ENCODE data around the gene CAMSAP3. TPM values are rescaled to one million over a fixed set of nuclear protein-coding genes. Genes with fewer than 3 reads are reported as not detected.

Gene CAMSAP3
- polyA plus RNA-seq, 1 of the 3 experiments (the other 2 are of a cell fraction), result 0.08 TPM

DNA sequence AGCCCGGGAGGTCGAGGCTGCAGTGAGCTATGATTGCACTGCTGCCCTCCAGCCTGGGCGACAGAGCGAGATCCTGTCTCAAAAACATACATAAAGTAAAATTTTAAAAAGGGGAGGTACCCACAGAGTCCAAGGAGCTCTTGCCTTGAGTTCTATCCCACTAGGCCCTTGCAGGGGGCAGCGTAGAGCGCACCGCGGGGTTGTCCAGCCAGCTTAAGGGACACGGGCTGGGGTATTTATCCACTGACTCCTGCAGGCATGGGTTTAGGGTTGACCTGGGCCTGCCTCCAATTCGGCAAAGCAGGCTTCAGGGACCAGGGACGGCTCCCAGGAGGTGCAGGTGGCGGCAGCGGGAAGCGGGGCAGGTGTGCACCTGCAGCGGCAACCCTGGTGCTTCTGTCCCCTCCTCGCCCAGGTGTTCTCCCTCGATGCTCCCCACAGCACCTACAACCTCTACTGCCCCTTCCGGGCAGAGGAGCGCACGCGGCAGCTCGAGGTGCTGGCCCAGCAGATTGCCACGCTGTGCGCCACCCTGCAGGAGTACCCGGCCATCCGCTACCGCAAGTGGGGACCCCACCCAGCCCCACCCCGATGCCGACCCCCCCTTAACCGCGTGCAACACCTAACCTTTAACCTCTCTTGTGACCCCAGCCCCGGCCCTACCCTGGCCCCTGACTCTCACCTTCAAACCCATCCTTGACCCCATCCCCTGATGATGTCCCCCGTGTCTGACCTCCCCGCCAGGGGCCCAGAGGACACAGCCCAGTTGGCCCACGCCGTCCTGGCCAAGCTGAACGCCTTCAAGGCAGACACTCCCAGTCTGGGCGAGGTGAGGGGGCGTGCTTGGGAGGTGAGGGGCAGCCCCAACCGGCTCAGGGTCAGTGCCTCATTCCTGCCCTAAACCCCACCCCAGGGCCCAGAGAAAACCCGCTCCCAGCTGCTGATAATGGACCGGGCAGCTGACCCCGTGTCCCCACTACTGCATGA lies 45.9 kb downstream of the CAMSAP3 start:
- no peak overlapping the region for H3K4me2 ChIP-seq
- H3K36me3 ChIP-seq (replicated peaks in 1 of 2; ENCODE audit: control insufficient read depth in 1 of 2, insufficient read depth in 2 of 2, low read length in 1 of 2), result no peaks in the 10 kb centered on the region
- H3K4me1 ChIP-seq (ENCODE audit: control insufficient read depth in 1 of 2, insufficient read depth in 2 of 2, low read depth in 1 of 2, low read length in 1 of 2), result no peaks in the 10 kb centered on the region; a peak in 1 of 4 replicates
- peaks cover 4% of the 10 kb centered on the region for H3F3A ChIP-seq (replicated peaks; ENCODE audit: insufficient read depth)
- H3K9ac ChIP-seq, result no peak overlapping the region
- no peaks in the 10 kb centered on the region for H4K20me1 ChIP-seq (ENCODE audit: insufficient read depth)
- H3K9me3 ChIP-seq, result no peaks in the 10 kb centered on the region
- ChIA-PET CTCF (interaction anchor here (0.6 to 1.3 kb wide), 5 partner anchors 39 to 540 kb away, joined by 3 to 4 read pairs (median 3); partner anchors contain the start of gene TRAPPC5), POLR2A (interaction anchor here (1.0 to 1.4 kb wide), 2 partner anchors 12 kb away, joined by 3 to 6 read pairs; partner anchors contain the start of genes PET100 and XAB2)
- H2AFZ ChIP-seq (ENCODE audit: low read depth), result no peak overlapping the region
- no peak overlapping the region for H3K4me3 ChIP-seq (ENCODE audit: low read depth in 2 of 2, low read length in 1 of 2)
- no peak for TF ChIP-seq GABPA (IDR thresholded peaks at IDR 0.05; ENCODE audit: low read depth)
- TF ChIP-seq, protein P1, sequence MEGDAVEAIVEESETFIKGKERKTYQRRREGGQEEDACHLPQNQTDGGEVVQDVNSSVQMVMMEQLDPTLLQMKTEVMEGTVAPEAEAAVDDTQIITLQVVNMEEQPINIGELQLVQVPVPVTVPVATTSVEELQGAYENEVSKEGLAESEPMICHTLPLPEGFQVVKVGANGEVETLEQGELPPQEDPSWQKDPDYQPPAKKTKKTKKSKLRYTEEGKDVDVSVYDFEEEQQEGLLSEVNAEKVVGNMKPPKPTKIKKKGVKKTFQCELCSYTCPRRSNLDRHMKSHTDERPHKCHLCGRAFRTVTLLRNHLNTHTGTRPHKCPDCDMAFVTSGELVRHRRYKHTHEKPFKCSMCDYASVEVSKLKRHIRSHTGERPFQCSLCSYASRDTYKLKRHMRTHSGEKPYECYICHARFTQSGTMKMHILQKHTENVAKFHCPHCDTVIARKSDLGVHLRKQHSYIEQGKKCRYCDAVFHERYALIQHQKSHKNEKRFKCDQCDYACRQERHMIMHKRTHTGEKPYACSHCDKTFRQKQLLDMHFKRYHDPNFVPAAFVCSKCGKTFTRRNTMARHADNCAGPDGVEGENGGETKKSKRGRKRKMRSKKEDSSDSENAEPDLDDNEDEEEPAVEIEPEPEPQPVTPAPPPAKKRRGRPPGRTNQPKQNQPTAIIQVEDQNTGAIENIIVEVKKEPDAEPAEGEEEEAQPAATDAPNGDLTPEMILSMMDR (IDR thresholded peaks at IDR 0.05), result peak; percentile 12; the same call in 1 of the 2 replicates
- no peak overlapping the region for H3K27ac ChIP-seq (ENCODE audit: low read depth in 2 of 2, low read length in 1 of 2)
- peaks cover 33% of the 10 kb centered on the region for H3K27me3 ChIP-seq (ENCODE audit: insufficient read depth)
- H3K9me2 ChIP-seq, result no peaks in the 10 kb centered on the region
- DNase-seq, result no peak
- WGBS (ENCODE audit: low lambda C conversion rate), result 30% methylated on average over 20 of the region's 43 CpGs
- H3K79me2 ChIP-seq (ENCODE audit: insufficient read depth), result no peaks in the 10 kb centered on the region

DNA sequence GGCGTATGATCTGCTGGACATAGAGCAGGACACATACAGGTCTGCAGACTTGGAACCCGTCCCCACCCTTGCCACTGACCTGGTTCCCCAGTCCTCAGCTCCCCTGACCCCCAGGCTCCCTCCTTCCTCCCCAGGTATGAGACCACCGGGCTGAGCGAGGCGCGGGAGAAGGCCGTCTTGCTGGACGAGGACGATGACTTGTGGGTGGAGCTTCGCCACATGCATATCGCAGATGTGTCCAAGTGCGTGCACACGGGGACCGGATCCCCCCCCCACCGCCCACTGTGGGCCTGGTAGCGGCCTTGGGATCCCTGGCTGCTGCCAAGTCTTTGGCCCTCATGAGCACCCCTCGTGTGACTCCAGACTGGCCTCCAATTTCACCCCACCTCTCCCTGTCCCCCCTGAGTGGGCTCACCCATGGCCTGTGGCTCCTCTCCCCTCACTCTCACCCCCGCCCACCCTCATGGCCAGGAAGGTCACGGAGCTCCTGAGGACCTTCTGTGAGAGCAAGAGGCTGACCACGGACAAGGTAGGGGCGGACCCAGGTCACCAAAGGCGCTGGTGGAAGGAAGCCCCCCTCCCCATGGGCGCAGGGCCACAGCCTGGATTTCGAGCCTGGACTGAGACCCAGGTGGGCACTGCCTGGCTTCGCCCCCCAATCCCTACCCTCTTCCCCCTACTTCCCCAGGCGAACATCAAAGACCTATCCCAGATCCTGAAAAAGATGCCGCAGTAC lies 46.8 kb downstream of the CAMSAP3 start:
- Histone ChIP-seq H3K79me2 (ENCODE audit: insufficient read depth) (no peaks in the 10 kb centered on the region), H3K36me3 (replicated peaks in 1 of 2; ENCODE audit: control insufficient read depth in 1 of 2, insufficient read depth in 2 of 2, low read length in 1 of 2) (no peaks in the 10 kb centered on the region), H3K4me3 (ENCODE audit: low read depth in 2 of 2, low read length in 1 of 2) (no peak overlapping the region), H3K27ac (ENCODE audit: low read depth in 2 of 2, low read length in 1 of 2) (no peak overlapping the region), H3K9me3 (no peaks in the 10 kb centered on the region), H3F3A (replicated peaks; ENCODE audit: insufficient read depth) (peaks cover 4% of the 10 kb centered on the region), H2AFZ (ENCODE audit: low read depth) (no peak overlapping the region), H3K9me2 (no peaks in the 10 kb centered on the region), H3K4me1 (ENCODE audit: control insufficient read depth in 1 of 2, insufficient read depth in 2 of 2, low read depth in 1 of 2, low read length in 1 of 2) (no peaks in the 10 kb centered on the region), H3K27me3 (ENCODE audit: insufficient read depth) (peaks cover 33% of the 10 kb centered on the region), H3K4me2 (no peak overlapping the region), H3K9ac (no peak overlapping the region), H4K20me1 (ENCODE audit: insufficient read depth) (no peaks in the 10 kb centered on the region)
- DNase-seq, result no peak
- CTCF ChIA-PET, result interaction anchor here (1.0 to 1.3 kb wide), 3 partner anchors 38 to 158 kb away, joined by 3 to 4 read pairs (median 3); partner anchors contain the start of gene TRAPPC5
- WGBS (ENCODE audit: low lambda C conversion rate), result 42% methylated on average over 14 of the region's 27 CpGs
- TF ChIP-seq ELF1 (IDR thresholded peaks at IDR 0.05) (no peak), NFIC (IDR thresholded peaks at IDR 0.05; ENCODE audit: borderline replicate concordance) (no peak), TAF1 (IDR thresholded peaks at IDR 0.05; ENCODE audit: borderline replicate concordance, low read depth, low read length) (no peak), JUND (IDR thresholded peaks at IDR 0.05) (no peak), MXI1 (IDR thresholded peaks at IDR 0.05; ENCODE audit: low read depth, low read length) (no peak)
- TF ChIP-seq, protein P2, sequence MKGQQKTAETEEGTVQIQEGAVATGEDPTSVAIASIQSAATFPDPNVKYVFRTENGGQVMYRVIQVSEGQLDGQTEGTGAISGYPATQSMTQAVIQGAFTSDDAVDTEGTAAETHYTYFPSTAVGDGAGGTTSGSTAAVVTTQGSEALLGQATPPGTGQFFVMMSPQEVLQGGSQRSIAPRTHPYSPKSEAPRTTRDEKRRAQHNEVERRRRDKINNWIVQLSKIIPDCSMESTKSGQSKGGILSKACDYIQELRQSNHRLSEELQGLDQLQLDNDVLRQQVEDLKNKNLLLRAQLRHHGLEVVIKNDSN (IDR thresholded peaks at IDR 0.05; ENCODE audit: borderline replicate concordance, low read depth), result no peak
- POLR2A ChIA-PET, result interaction anchor here (1.4 kb wide), 1 partner anchor 13 kb away, joined by 6 read pairs; the partner anchor contains the start of genes PET100 and XAB2

Measured in SK-N-SH (cell line).